CD4-positive, alpha-beta T cell treated with Interleukin-4 for 1 hour (primary cell): ENCODE measurements around the gene PIR.

Experiments
- DNase-seq, 2 donors: peaks; one replicate each; pipeline ENCODE4 v3.0.0-alpha.2; 2020 to 2022

Gene PIR

GRCh38 chrX:15336023-15336413, 157.1 kb downstream of the PIR start:
- peak; percentile 73 to 79 for DNase-seq

- DNase-seq: peak; percentile 94 to 96
These were observed 157.8 kb downstream of the PIR start, which contains the start of gene PIGA for GRCh38 chrX:15335135-15336022. TSS of gene PIGA (minus strand) at chrX:15335523. CDS start at chrX:15331930, 3,593 bp downstream.
